Measurements from ENCODE around the gene LIG1.
"Not testable (repeated sequence)": the region's sequence is repeated elsewhere in the genome, so short reads cannot be mapped to it uniquely, and the experiment has no call there.

LIG1 gene

GRCh38 chr19:48070177-48070769, 99.9 kb downstream of the LIG1 start:
- DNase-seq (ENCODE audit: low read depth) = not testable (repeated sequence)

- DNase-seq (ENCODE audit: low read depth) = no peak
Observed at GRCh38 chr19:48069435-48069834, 100.7 kb downstream of the LIG1 start.

Measured in amniotic epithelial cell (primary cell).